Kidney (tissue), 14 donors: ENCODE measurements around the gene C1orf52. TPM values are rescaled to one million over a fixed set of nuclear protein-coding genes. Genes with fewer than 3 reads are reported as not detected.

Source experiments
- DNase-seq, 5 donors: peaks; one replicate each; pipeline ENCODE4 v3.0.0-alpha.2; 2013 to 2020
- FAIRE-seq: peaks from 2 replicates; lab custom pipeline; 2012; peaks lifted over from hg19 to GRCh38; lab: Jason Lieb, UNC
- H3K27ac ChIP-seq, 2 donors: one replicate each; pipeline ENCODE4 v1.7.0; 2013; ENCODE audit warnings: low read depth in 2 of 2, low read length in 2 of 2, inconsistent platforms in 1 of 2
- H3K27me3 ChIP-seq: one replicate; pipeline ENCODE4 v1.7.1; 2013; ENCODE audit warnings: low read length, inconsistent platforms; ENCODE audit not compliant: control insufficient read depth, insufficient read depth
- H3K36me3 ChIP-seq, 3 donors: one replicate each; pipeline versions ENCODE4 v1.7.0 to v1.7.1; 2013; ENCODE audit warnings: low read length in 3 of 3, control low read depth in 1 of 3, inconsistent platforms in 1 of 3; ENCODE audit not compliant: insufficient read depth in 3 of 3, control insufficient read depth in 2 of 3
- H3K4me1 ChIP-seq, 3 donors: one replicate each; pipeline versions ENCODE4 v1.7.0 to v1.7.1; 2013; ENCODE audit warnings: low read length in 3 of 3, inconsistent platforms in 1 of 3, low read depth in 1 of 3; ENCODE audit not compliant: control insufficient read depth in 2 of 3, insufficient read depth in 2 of 3
- H3K4me3 ChIP-seq, 3 donors: one replicate each; pipeline versions ENCODE4 v1.7.0 to v1.8.1; 2013; ENCODE audit warnings: low read length in 3 of 3, control low read depth in 1 of 3, inconsistent platforms in 1 of 3
- H3K9ac ChIP-seq, 3 donors: one replicate each; pipeline versions ENCODE4 v1.7.0 to v1.7.1; 2013; ENCODE audit warnings: low read length in 3 of 3, control low read depth in 1 of 3, inconsistent platforms in 1 of 3
- H3K9me3 ChIP-seq, 3 donors: one replicate each; pipeline versions ENCODE4 v1.7.0 to v1.7.1; 2013; ENCODE audit warnings: low read length in 3 of 3, control low read depth in 1 of 3, inconsistent platforms in 1 of 3; ENCODE audit not compliant: control insufficient read depth in 2 of 3, insufficient read depth in 1 of 3
- intact Hi-C: fragments of 100-400 bp; cut with DNase I; formaldehyde crosslinking; loops from one replicate; pipeline ENCODE4 v1.11.1; 2022
- polyA plus RNA-seq: library from polyadenylated mRNA; stranded (reverse); fragments of 350-450 nt; fragmentation: Illumina TruSeq; extraction: RNeasy Lipid Tissue Mini Kit (QIAGEN cat#74804); gene quantifications from one replicate; pipeline ENCODE4 v1.2.3, GENCODE V29; 2014; ENCODE audit warnings: low read depth, low replicate concordance; ENCODE audit not compliant: insufficient read depth
- total RNA-seq: library from RNA; stranded (reverse); fragmentation: NEBNext Ultra II Directional; extraction: Animal tissue kit (Norgen Biotek cat#: 25700); gene quantifications from one replicate; pipeline ENCODE4 v1.2.1, GENCODE V29; 2021
- TF ChIP-seq, protein P1 (sequence below): IDR thresholded peaks from 3 replicates; pipeline ENCODE4 v1.5.1; 2012; ENCODE audit warnings: mild to moderate bottlenecking, moderate library complexity, borderline replicate concordance; ENCODE audit not compliant: insufficient read depth; ENCODE audit errors: extremely low read depth
- donor health status: control.
- donor health status: control.
- donor health status: control.
- donor health status: control.
- donor health status: control.
- donor health status: DM: yes; HTN: yes; CAD: no.
- donor health status: Normal renal cell carcinoma (clear cell type).

C1orf52 gene
- total and polyA plus RNA-seq, 2 donors from 2014 or later = 15.0 to 18.7 TPM

DNA sequence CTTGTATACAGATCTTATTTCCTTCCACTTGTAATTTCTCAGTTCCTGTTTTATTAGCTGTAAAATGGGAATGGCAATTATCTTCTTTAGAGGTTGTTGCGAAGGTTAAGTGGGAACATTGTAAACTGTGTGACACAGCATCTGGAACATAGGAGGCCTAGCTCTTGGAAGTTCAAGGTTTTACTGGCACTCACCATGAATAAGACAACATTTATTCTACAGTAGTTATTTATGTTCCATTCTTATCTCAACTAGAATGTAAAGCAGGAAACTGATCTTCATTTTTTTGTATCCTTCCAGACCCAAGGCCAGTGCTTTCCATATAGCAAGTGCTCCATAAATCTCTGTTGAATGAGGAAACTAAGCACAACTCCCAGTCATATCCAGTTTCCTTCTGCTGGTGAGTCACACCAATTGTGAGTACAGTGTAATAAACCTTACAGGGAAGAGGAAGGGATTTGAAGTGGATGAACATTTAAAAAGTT is 15.5 kb upstream of the C1orf52 start:
- H3K9ac ChIP-seq = peak overlapping the region; percentile 88 to 92 (median 91)
- H3K27ac ChIP-seq = peak overlapping the region; percentile 76 to 97
- peaks cover 7 to 17% (median 14%) of the 10 kb centered on the region in 3 donors for H3K4me1 ChIP-seq
- H3K4me3 ChIP-seq = peak overlapping the region; percentile 93 to 98 (median 94)
- FAIRE-seq (no peak), DNase-seq (peak in 2 of 5 donors; percentile 80)
- TF ChIP-seq, protein P1, sequence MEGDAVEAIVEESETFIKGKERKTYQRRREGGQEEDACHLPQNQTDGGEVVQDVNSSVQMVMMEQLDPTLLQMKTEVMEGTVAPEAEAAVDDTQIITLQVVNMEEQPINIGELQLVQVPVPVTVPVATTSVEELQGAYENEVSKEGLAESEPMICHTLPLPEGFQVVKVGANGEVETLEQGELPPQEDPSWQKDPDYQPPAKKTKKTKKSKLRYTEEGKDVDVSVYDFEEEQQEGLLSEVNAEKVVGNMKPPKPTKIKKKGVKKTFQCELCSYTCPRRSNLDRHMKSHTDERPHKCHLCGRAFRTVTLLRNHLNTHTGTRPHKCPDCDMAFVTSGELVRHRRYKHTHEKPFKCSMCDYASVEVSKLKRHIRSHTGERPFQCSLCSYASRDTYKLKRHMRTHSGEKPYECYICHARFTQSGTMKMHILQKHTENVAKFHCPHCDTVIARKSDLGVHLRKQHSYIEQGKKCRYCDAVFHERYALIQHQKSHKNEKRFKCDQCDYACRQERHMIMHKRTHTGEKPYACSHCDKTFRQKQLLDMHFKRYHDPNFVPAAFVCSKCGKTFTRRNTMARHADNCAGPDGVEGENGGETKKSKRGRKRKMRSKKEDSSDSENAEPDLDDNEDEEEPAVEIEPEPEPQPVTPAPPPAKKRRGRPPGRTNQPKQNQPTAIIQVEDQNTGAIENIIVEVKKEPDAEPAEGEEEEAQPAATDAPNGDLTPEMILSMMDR = no peak
- H3K36me3 ChIP-seq = peaks cover 0 to 4% (median 2%) of the 10 kb centered on the region in 3 donors
- H3K9me3 ChIP-seq = no peaks in the 10 kb centered on the region
- no peaks in the 10 kb centered on the region for H3K27me3 ChIP-seq
- intact Hi-C loops = no loop called here

DNA sequence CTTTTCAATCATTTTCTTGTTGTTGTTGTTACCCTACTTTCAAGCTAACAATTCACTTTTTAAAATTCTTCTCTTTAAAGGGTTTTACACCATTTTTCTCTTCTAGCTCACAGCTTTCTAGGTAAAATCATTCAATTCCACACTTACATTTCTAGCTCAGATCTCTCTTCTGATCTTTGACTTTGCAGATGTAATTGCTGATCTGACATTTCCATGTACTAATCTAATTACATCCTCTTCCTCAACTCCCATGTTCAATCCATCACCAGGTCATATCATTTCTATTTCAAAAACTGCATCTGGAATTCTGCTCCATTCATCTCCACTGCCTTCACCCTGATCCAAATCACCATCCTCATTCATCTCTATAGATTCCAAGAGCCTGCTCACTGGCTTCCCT is 13.9 kb upstream of the C1orf52 start:
- no peak for FAIRE-seq
- Histone ChIP-seq H3K4me1 (peaks cover 7 to 28% (median 21%) of the 10 kb centered on the region in 3 donors), H3K27ac (no peak overlapping the region), H3K4me3 (no peak overlapping the region), H3K27me3 (no peaks in the 10 kb centered on the region), H3K36me3 (peaks cover 2 to 11% (median 6%) of the 10 kb centered on the region in 3 donors), H3K9me3 (no peaks in the 10 kb centered on the region), H3K9ac (peak overlapping the region in 1 of 3 donors; percentile 20)
- TF ChIP-seq, protein P1 = no peak
- intact Hi-C loops = no loop called here
- no peak for DNase-seq

DNA sequence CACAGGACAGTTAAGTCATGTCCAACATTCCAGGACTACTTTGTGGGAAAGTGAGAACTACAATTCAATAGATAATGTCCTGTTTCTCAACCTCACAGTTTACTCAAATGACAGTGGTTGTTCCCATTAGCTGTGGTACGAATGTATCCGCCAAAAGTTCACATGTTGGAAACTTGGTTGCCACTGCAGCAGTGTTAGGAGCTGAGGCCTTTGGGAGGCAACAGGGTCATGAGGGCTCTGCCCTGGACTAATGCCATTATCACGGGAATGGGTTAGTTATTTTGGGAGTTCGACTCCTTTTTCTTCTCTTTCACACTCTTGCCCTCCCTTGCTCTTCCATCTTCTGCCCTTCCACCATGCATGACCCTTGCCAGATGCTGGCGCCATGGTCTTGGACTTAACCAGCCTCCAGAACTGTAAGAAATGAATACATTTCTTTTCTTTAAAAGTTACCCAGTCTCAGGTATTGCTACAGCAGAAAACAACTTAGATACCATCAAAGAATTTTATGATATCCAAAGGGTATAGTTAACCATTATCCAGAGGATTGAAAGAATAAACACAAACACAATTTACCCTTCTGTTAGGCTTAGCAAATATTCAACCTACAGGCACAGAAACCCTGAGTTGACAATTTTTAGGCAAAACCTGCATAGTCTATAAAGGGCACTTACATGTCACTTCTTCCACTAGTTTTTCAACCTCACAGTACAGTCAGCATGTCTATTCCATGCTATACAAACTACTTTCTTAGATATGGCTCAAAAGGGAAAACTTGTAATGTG is 9.5 kb upstream of the C1orf52 start:
- H3K9ac ChIP-seq = no peak overlapping the region
- H3K27me3 ChIP-seq = no peaks in the 10 kb centered on the region
- TF ChIP-seq, protein P1 = no peak
- intact Hi-C loops = no loop called here
- H3K4me3 ChIP-seq = peak overlapping the region in 1 of 3 donors; percentile 3
- H3K27ac ChIP-seq = peak overlapping the region in 1 of 2 donors; percentile 39
- H3K9me3 ChIP-seq = no peaks in the 10 kb centered on the region
- peaks cover 0 to 17% (median 15%) of the 10 kb centered on the region in 3 donors for H3K4me1 ChIP-seq
- peaks cover 2 to 18% (median 6%) of the 10 kb centered on the region in 3 donors for H3K36me3 ChIP-seq
- FAIRE-seq (no peak), DNase-seq (no peak)
